Measurements from ENCODE around the gene CDH24. TPM values are rescaled to one million over a fixed set of nuclear protein-coding genes. Genes with fewer than 3 reads are reported as not detected.

Gene CDH24
- total and polyA plus RNA-seq, 2 of the 13 experiments (the other 11 are each of a cell fraction or from before 2014, with no cell fraction given): 0.69 to 0.99 TPM

- TF ChIP-seq, protein P1, sequence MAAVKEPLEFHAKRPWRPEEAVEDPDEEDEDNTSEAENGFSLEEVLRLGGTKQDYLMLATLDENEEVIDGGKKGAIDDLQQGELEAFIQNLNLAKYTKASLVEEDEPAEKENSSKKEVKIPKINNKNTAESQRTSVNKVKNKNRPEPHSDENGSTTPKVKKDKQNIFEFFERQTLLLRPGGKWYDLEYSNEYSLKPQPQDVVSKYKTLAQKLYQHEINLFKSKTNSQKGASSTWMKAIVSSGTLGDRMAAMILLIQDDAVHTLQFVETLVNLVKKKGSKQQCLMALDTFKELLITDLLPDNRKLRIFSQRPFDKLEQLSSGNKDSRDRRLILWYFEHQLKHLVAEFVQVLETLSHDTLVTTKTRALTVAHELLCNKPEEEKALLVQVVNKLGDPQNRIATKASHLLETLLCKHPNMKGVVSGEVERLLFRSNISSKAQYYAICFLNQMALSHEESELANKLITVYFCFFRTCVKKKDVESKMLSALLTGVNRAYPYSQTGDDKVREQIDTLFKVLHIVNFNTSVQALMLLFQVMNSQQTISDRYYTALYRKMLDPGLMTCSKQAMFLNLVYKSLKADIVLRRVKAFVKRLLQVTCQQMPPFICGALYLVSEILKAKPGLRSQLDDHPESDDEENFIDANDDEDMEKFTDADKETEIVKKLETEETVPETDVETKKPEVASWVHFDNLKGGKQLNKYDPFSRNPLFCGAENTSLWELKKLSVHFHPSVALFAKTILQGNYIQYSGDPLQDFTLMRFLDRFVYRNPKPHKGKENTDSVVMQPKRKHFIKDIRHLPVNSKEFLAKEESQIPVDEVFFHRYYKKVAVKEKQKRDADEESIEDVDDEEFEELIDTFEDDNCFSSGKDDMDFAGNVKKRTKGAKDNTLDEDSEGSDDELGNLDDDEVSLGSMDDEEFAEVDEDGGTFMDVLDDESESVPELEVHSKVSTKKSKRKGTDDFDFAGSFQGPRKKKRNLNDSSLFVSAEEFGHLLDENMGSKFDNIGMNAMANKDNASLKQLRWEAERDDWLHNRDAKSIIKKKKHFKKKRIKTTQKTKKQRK (IDR thresholded peaks at IDR 0.05; ENCODE audit: low read length): no peak
- TF ChIP-seq, protein P2, sequence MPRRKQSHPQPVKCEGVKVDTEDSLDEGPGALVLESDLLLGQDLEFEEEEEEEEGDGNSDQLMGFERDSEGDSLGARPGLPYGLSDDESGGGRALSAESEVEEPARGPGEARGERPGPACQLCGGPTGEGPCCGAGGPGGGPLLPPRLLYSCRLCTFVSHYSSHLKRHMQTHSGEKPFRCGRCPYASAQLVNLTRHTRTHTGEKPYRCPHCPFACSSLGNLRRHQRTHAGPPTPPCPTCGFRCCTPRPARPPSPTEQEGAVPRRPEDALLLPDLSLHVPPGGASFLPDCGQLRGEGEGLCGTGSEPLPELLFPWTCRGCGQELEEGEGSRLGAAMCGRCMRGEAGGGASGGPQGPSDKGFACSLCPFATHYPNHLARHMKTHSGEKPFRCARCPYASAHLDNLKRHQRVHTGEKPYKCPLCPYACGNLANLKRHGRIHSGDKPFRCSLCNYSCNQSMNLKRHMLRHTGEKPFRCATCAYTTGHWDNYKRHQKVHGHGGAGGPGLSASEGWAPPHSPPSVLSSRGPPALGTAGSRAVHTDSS (CRISPR knock-in tag; conservative IDR thresholded peaks at IDR 0.05): no peak
- TF ChIP-seq RORA (CRISPR knock-in tag; IDR thresholded peaks at IDR 0.05): no peak
- peak; percentile 80 for TF ChIP-seq PHF8 (CRISPR knock-in tag; IDR thresholded peaks at IDR 0.05)
- TF ChIP-seq RAD21 (CRISPR knock-in tag; IDR thresholded peaks at IDR 0.05): no peak; the same call in 1 of the 2 replicates
- no peak for TF ChIP-seq JUNB (CRISPR knock-in tag; IDR thresholded peaks at IDR 0.05; ENCODE audit: borderline replicate concordance)
- TF ChIP-seq, protein P3, sequence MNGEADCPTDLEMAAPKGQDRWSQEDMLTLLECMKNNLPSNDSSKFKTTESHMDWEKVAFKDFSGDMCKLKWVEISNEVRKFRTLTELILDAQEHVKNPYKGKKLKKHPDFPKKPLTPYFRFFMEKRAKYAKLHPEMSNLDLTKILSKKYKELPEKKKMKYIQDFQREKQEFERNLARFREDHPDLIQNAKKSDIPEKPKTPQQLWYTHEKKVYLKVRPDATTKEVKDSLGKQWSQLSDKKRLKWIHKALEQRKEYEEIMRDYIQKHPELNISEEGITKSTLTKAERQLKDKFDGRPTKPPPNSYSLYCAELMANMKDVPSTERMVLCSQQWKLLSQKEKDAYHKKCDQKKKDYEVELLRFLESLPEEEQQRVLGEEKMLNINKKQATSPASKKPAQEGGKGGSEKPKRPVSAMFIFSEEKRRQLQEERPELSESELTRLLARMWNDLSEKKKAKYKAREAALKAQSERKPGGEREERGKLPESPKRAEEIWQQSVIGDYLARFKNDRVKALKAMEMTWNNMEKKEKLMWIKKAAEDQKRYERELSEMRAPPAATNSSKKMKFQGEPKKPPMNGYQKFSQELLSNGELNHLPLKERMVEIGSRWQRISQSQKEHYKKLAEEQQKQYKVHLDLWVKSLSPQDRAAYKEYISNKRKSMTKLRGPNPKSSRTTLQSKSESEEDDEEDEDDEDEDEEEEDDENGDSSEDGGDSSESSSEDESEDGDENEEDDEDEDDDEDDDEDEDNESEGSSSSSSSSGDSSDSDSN (CRISPR knock-in tag; IDR thresholded peaks at IDR 0.05): peak; percentile 31; the same call in 1 of the 2 replicates
- TF ChIP-seq NKX3-1 (CRISPR knock-in tag; IDR thresholded peaks at IDR 0.05): no peak
- no peak for TF ChIP-seq HOXA9 (CRISPR knock-in tag; IDR thresholded peaks at IDR 0.05; ENCODE audit: borderline replicate concordance)
- TF ChIP-seq FOXK1 (CRISPR knock-in tag; IDR thresholded peaks at IDR 0.05; ENCODE audit: borderline replicate concordance, low read depth): no peak; the same call in none of the 2 replicates
- no peak for TF ChIP-seq BATF2 (CRISPR knock-in tag; IDR thresholded peaks at IDR 0.05)
- TF ChIP-seq FOXK2 (IDR thresholded peaks at IDR 0.05): no peak
- no peak for TF ChIP-seq ZNF572 (CRISPR knock-in tag; IDR thresholded peaks at IDR 0.05)
- TF ChIP-seq TSC22D2 (CRISPR knock-in tag; IDR thresholded peaks at IDR 0.05; ENCODE audit: borderline replicate concordance): peak; percentile 41; the same call in 1 of the 2 replicates
- TF ChIP-seq, protein P4, sequence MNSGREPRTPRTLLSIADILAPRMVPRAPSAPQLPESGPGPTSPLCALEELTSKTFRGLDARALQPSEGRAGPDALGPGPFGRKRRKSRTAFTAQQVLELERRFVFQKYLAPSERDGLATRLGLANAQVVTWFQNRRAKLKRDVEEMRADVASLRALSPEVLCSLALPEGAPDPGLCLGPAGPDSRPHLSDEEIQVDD (CRISPR knock-in tag; IDR thresholded peaks at IDR 0.05; ENCODE audit: borderline replicate concordance): no peak
- TF ChIP-seq MIXL1 (CRISPR knock-in tag; IDR thresholded peaks at IDR 0.05): no peak
- no peak for TF ChIP-seq SP140L (CRISPR knock-in tag; IDR thresholded peaks at IDR 0.05; ENCODE audit: borderline replicate concordance)
- peak; percentile 90; the same call in 1 of the 2 replicates for TF ChIP-seq IRX3 (CRISPR knock-in tag; IDR thresholded peaks at IDR 0.05; ENCODE audit: borderline replicate concordance, low read depth)
- TF ChIP-seq POLR2AphosphoS5 (IDR thresholded peaks at IDR 0.05; ENCODE audit: low read depth, low read length): peak; percentile 94
- TF ChIP-seq FLYWCH1 (CRISPR knock-in tag; IDR thresholded peaks at IDR 0.05): peak; percentile 95; the same call in 1 of the 2 replicates
- no peak; the same call in 1 of the 2 replicates for TF ChIP-seq ZNF124 (CRISPR knock-in tag; IDR thresholded peaks at IDR 0.05)
- peak; percentile 69; the same call in 1 of the 2 replicates for TF ChIP-seq ZNF709 (CRISPR knock-in tag; IDR thresholded peaks at IDR 0.05)
These were observed 47.2 kb downstream of the CDH24 start, which contains the start of gene C14orf93 (continued) for GRCh38 chr14:23009939-23010726.
